Thyroid gland (tissue), 4 donors: ENCODE results near the gene SLC5A12. TPM values are rescaled to one million over a fixed set of nuclear protein-coding genes. Genes with fewer than 3 reads are reported as not detected.

Experiments used
- DNase-seq, 2 donors: peaks; one replicate each; pipeline ENCODE4 v3.0.0-alpha.2; 2019
- H3K27ac ChIP-seq, 3 donors: fragments of 200-600 bp; sonication (generic); 1 replicate in 2 of 3; 2 replicates in 1 of 3; pipeline ENCODE4 v1.5.1; 2016 to 2019; ENCODE audit warnings: mild to moderate bottlenecking in 1 of 3, moderate library complexity in 1 of 3
- H3K27me3 ChIP-seq: fragments of 200-600 bp; sonication (generic); one replicate; pipeline ENCODE4 v1.5.1; 2019
- H3K36me3 ChIP-seq, 2 donors: fragments of 200-600 bp; sonication (generic); one replicate each; pipeline ENCODE4 v1.5.1; 2016 to 2019
- H3K4me1 ChIP-seq, 2 donors: fragments of 200-600 bp; sonication (generic); one replicate each; pipeline ENCODE4 v1.5.1; 2017 to 2019
- H3K4me3 ChIP-seq, 3 donors: fragments of 200-600 bp; sonication (generic); replicated peaks in 1 of 3; 1 replicate in 2 of 3; 2 replicates in 1 of 3; pipeline ENCODE4 v1.5.1; 2016; ENCODE audit warnings: mild to moderate bottlenecking in 1 of 3
- H3K9me3 ChIP-seq: fragments of 200-600 bp; sonication (generic); one replicate; pipeline ENCODE4 v1.5.1; 2017
- POLR2A ChIP-seq, 2 donors: fragments of 450-650 bp; IDR thresholded peaks; one replicate each; pipeline ENCODE4 v1.6.1; 2017; ENCODE audit warnings: antibody characterized with exemption in 2 of 2, mild to moderate bottlenecking in 2 of 2, moderate library complexity in 1 of 2
- WGBS, 2 donors: methylation state at CpG; one replicate each; pipeline ENCODE4 v1.1.5; 2017; 5-methylcytosine and 5-hydroxymethylcytosine counted together
- intact Hi-C: fragments of 100-400 bp; cut with DNase I; formaldehyde crosslinking; loops from one replicate; pipeline ENCODE4 v1.15.1; 2023
- total RNA-seq, 4 donors: library from RNA; depleted of rRNA; stranded (reverse); fragments of >200 nt; gene quantifications; one replicate each; pipeline ENCODE4 v1.2.3, GENCODE V29; 2016
- TF ChIP-seq, protein P1 (sequence below), 6 experiments: fragments of 200-600 bp in 3 of 6; fragments of 450-650 bp in 3 of 6; sonication (generic) in 3 of 6; IDR thresholded peaks; one replicate each; pipeline ENCODE4 v1.5.1; 2016 to 2019; ENCODE audit warnings: antibody characterized with exemption in 6 of 6, mild to moderate bottlenecking in 2 of 6, inconsistent platforms in 1 of 6, moderate library complexity in 1 of 6

SLC5A12 gene
- total RNA-seq, 4 donors from 2014 or later = not detected

DNA sequence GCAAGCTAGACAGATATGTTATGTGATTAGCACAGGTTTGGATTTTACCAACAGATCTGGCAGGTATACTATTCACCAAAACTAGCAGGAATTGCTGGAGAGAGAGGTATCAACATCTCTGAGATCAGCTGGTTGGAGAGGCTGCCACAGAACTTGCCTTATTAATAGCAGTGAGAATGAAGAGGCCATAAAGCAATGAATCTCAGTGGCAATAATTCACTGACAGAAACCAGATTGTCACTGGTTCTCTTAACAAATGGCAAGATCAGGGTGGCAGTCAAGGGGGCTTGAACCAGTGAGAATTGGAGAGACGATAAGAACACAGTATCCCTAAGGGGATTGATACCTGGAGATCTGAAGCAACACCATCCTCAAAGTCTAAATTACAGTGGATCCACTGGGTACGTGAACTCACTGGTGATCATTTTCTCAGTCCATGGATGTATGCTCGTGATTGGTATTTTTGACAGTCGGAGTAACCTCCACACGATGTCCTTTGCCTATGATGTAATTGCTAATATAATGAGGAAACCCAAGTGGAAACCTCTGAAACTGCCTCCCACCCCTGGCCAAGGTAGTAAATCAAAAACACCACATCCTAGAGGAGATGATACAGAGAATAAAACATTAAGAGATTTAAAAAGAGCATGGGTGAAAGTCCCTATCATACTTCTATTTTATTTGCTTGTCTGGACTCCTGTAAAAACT lies 17.7 kb upstream of the SLC5A12 start:
- H3K4me1 ChIP-seq = no peaks in the 10 kb centered on the region
- no peak for DNase-seq
- H3K4me3 ChIP-seq = no peak overlapping the region
- intact Hi-C loops = loop anchor here (10.0 kb wide), 1 partner anchor 405 kb away; no protein-coding TSS in a partner anchor
- TF ChIP-seq, protein P1, sequence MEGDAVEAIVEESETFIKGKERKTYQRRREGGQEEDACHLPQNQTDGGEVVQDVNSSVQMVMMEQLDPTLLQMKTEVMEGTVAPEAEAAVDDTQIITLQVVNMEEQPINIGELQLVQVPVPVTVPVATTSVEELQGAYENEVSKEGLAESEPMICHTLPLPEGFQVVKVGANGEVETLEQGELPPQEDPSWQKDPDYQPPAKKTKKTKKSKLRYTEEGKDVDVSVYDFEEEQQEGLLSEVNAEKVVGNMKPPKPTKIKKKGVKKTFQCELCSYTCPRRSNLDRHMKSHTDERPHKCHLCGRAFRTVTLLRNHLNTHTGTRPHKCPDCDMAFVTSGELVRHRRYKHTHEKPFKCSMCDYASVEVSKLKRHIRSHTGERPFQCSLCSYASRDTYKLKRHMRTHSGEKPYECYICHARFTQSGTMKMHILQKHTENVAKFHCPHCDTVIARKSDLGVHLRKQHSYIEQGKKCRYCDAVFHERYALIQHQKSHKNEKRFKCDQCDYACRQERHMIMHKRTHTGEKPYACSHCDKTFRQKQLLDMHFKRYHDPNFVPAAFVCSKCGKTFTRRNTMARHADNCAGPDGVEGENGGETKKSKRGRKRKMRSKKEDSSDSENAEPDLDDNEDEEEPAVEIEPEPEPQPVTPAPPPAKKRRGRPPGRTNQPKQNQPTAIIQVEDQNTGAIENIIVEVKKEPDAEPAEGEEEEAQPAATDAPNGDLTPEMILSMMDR (IDR thresholded peaks at IDR 0.05) = no peak
- no peaks in the 10 kb centered on the region for H3K36me3 ChIP-seq
- no peak overlapping the region for H3K27ac ChIP-seq
- 90 to 94% methylated on average over 5 of the region's 5 CpGs for WGBS, 2 donors
- no peaks in the 10 kb centered on the region for H3K27me3 ChIP-seq
- no peaks in the 10 kb centered on the region for H3K9me3 ChIP-seq

DNA sequence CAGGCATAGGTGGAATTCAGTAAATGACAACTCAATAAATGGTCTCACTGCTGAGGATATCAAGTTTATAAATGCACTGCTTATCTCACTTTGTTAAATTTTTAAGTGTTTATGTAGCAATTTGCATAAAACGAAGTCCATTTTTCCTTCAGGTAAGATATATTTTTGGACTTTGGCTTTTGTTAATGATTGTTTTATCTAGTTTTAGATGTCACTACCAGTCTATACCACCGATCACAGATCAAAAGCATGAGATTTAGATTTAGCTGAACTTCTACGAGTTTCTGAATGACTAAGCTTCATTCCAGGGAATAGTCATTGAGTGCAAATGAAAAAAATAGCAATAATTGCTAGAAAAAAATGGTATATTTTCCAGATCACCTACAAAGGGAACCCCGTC lies 12.8 kb upstream of the SLC5A12 start:
- no peak for DNase-seq
- TF ChIP-seq, protein P1 (IDR thresholded peaks at IDR 0.05) = no peak
- intact Hi-C loops = no loop called here
- no peak overlapping the region for H3K4me3 ChIP-seq
- WGBS, 2 donors = 89 to 90% methylated on average over 4 of the region's 4 CpGs
- H3K9me3 ChIP-seq = no peaks in the 10 kb centered on the region
- H3K36me3 ChIP-seq = no peaks in the 10 kb centered on the region
- H3K27ac ChIP-seq = no peak overlapping the region
- no peaks in the 10 kb centered on the region for H3K4me1 ChIP-seq
- H3K27me3 ChIP-seq = no peaks in the 10 kb centered on the region

DNA sequence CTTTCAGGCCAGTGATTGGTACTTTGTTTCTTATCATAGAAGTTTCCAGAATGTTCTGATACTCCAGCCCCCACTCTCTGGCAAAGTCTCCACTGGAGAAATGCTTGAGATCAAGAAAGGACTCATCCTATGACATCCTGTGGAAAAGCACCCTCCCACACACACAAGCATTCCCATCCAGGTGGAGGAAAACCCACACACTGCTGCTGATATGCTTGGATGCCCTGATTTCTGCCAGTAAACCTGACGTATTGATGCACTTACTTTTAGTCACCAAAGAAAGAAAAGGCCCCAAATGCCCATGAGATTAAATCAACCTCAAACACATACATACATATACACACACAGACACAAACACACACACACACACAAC lies 9.2 kb upstream of the SLC5A12 start:
- 71 to 75% methylated on average over 1 of the region's 1 CpG for WGBS, 2 donors
- DNase-seq = no peak
- H3K27me3 ChIP-seq = no peaks in the 10 kb centered on the region
- no peaks in the 10 kb centered on the region for H3K9me3 ChIP-seq
- no peaks in the 10 kb centered on the region for H3K36me3 ChIP-seq
- no peak overlapping the region for H3K27ac ChIP-seq
- H3K4me3 ChIP-seq = no peak overlapping the region
- TF ChIP-seq, protein P1 (IDR thresholded peaks at IDR 0.05) = no peak
- no peak for TF ChIP-seq POLR2A (IDR thresholded peaks at IDR 0.05)
- intact Hi-C loops = no loop called here
- H3K4me1 ChIP-seq = no peaks in the 10 kb centered on the region

DNA sequence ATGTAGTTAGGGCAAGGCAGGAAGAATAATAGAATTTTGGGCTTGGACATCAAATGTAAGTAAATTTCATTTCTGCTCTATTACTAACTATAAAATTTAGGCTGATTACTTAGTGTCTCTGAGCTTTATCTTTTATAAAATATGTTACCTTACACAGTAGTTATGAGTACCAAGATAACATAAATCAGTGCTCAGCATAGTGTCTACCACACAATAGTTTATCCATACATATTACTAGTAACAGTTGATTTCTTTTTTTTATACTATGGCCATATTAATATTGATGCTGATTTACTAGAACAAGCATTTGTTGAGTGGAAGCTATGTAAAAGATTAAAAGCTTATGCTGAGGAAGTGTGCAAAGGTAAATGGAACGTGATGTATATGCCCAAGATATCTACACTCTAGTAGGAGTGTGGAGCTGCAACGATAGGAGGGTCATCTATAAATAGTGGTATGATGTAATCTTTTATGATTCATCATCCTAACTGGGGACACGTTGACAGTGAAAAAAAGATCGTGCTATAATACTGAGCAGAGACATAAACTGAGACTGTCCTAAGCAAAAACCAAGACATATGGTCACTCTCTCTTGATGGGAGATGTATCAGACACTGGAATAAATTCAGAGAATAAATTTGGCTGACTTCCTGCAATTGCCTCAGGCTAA lies 8.7 kb upstream of the SLC5A12 start:
- H3K9me3 ChIP-seq = no peaks in the 10 kb centered on the region
- no peak for DNase-seq
- no peak overlapping the region for H3K4me3 ChIP-seq
- H3K4me1 ChIP-seq = no peaks in the 10 kb centered on the region
- TF ChIP-seq POLR2A (IDR thresholded peaks at IDR 0.05) = no peak
- TF ChIP-seq, protein P1 (IDR thresholded peaks at IDR 0.05) = no peak
- no peak overlapping the region for H3K27ac ChIP-seq
- 67 to 70% methylated on average over 4 of the region's 4 CpGs for WGBS, 2 donors
- H3K36me3 ChIP-seq = no peaks in the 10 kb centered on the region
- intact Hi-C loops = no loop called here
- no peaks in the 10 kb centered on the region for H3K27me3 ChIP-seq

DNA sequence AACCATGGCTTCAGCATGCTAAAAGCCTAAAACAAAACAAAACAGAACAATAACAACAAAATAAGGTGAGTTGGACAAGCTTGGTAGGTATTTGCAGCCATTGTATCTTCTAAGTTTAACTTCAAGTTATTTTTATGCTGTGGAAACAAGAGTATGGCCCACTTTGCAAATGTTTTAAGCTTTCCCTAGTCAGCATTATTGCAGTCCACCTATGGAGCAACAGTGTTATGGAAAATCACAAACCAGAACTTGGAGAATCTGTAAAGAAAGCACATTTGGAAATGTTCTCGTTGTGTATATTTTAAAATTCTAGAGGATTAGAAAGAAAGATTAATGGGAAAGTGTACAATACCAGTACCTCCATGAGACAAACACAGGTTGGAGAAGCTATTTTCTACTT lies 7.4 kb upstream of the SLC5A12 start:
- H3K4me3 ChIP-seq = no peak overlapping the region
- no peaks in the 10 kb centered on the region for H3K9me3 ChIP-seq
- H3K27me3 ChIP-seq = no peaks in the 10 kb centered on the region
- no peak overlapping the region for H3K27ac ChIP-seq
- WGBS, 2 donors = 75 to 77% methylated on average over 1 of the region's 1 CpG
- intact Hi-C loops = no loop called here
- no peaks in the 10 kb centered on the region for H3K36me3 ChIP-seq
- no peak for DNase-seq
- H3K4me1 ChIP-seq = no peaks in the 10 kb centered on the region
- TF ChIP-seq, protein P1 (IDR thresholded peaks at IDR 0.05) = no peak
- no peak for TF ChIP-seq POLR2A (IDR thresholded peaks at IDR 0.05)
